T-helper 1 cell treated with Interleukin-12 subunit alpha and Interleukin-12 subunit beta and Interleukin-4 antibody, amounts not matched to agents 30 ng/mL and 1 ng/mL, for 36 hours (primary cell): ENCODE results near the gene UBAC2. TPM values are rescaled to one million over a fixed set of nuclear protein-coding genes. Genes with fewer than 3 reads are reported as not detected.

Experiments used
- intact Hi-C: fragments of 100-400 bp; cut with micrococcal nuclease; formaldehyde crosslinking; loops from one replicate; pipeline ENCODE4 v1.15.1; 2024
- total RNA-seq: library from RNA; stranded (reverse); gene quantifications from 2 replicates; pipeline ENCODE4 v1.2.3, GENCODE V29; 2022

The UBAC2 gene
- total RNA-seq, 1 donor from 2014 or later: 50.0 TPM

DNA sequence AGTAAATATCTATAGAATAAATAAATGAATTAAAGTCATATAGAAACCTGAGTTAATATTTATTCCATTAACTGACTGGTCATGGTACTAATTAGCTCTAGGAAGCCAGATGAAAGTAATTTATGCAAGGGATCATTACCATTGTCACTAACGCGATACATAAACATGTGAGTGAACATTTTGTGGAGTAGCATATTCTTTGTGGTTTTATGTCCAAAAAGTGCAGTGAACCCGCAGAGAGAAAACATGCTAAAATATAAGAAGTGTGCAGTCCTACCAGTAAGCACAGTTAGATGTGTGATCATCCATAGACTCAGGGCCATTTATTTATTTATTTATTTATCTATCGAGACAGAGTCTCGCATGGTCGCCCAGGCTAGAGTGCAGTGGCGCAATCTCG, 104.9 kb downstream of the UBAC2 start:
- intact Hi-C loops: loop anchor here (5.0 to 10.0 kb wide), 3 partner anchors 103 to 779 kb away; partner anchors contain the start of genes PCCA and UBAC2

DNA sequence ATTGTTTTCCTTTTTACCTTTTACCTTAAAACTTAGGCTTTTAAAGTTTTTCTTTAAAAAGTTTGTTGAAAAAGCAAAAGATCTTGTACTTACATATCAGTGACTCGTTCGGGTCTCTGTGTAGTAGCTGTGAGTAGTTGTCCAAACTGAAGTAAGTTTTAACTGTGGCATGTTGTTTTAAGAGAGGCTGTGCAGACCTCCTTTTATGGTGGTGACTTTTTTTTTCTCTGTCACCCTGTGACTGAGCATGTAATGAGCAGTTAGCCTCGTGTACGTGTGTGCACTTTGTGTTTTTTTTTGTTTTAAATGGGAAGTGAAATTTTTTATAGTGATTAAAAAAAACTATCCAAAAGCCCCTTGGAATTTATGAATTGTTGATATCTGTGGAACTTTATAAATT, 106.6 kb downstream of the UBAC2 start, which contains the start of gene GPR183:
GPR183 (minus strand) TSS at position 153 of the 400 bp plus-strand sequence. CDS start 11,254 bp downstream, outside the sequence.
- intact Hi-C loops: loop anchor here (1.0 to 10.0 kb wide), 8 partner anchors 8 to 778 kb away; partner anchors contain the start of genes PCCA and UBAC2

- intact Hi-C loops: loop anchor here (1.0 to 10.0 kb wide), 8 partner anchors 8 to 777 kb away; partner anchors contain the start of genes PCCA and UBAC2
Measured at GRCh38 chr13:99307648-99308339, 107.1 kb downstream of the UBAC2 start.

DNA sequence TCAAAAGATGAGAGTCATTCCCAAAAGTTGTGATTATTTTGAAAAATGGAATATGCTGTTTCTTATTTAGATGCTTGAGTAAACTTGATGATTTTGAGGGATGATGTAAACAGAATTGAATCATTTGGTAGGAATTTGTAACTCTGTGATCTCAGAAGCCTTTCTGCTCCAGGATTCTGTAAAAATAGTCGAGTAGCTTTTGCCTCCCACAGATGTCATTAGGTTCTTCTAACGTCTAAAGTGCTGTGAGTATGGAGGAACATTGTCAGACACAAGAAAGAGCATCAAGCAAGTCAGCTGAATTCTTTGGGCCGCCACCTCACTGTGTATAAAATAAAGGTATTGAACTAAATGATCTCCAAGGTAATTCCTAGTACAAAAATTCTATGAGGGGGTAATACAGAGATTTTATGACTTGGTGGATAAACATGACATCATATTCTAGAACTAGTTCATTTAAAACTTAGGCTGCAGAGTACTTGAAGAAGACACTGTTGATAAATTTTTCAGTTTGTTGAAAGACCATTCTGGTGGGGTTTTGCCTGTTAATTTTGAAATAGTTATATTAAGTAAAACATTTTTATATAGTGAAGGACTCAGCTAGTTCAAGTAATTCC, 107.9 kb downstream of the UBAC2 start:
- intact Hi-C loops: loop anchor here (5.0 to 10.0 kb wide), 3 partner anchors 106 to 776 kb away; partner anchors contain the start of genes PCCA and UBAC2

DNA sequence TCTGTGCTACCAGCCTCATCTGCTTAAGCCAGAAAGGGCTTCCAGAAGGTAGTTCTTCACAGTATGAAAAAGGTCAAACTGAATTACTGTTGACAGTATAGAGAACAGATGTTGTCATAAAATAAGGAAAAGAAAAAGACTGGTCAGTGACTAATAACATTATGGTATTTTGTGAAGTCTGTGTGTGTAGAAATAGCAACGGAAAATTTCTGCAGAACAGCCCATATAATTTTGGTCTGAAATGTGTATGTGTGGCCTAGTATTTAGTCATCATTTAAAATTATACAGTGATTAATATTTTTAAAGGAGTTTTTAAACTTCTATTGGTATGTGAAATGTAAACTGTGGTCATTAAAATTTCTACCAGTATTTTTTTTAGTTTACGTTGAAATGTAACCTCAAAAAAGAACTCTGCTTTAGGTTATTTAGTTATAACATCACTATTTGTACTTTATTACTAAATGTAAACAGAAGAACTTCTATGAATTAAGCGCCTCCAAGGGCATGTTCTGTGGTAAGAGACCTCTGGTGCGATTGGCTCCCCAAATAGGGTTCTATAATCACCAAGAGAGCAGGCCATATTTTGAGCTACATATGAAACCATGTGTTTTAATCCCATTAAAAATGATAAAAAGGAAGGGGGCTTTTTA, 109.9 kb downstream of the UBAC2 start:
- intact Hi-C loops: no loop called here

DNA sequence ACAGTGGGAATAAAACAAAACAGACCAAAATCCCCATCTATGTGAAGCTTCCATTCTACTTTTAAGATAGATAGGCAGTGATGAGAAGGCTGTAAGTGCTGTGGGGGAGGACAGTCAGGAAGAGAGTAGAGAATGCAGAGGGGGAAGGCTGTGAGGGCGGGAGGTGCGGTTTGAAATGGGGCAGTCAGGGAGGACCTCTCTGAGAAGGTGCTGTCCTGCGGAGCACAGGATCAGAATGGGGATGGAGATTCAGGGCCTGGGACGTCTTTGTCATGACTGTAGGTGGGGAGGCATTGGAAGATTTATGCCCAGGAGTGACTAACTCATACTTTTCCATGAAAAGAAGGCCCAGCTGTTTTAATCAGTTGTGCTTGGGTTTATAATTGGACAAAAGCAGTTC, 110.5 kb downstream of the UBAC2 start:
- intact Hi-C loops: no loop called here

DNA sequence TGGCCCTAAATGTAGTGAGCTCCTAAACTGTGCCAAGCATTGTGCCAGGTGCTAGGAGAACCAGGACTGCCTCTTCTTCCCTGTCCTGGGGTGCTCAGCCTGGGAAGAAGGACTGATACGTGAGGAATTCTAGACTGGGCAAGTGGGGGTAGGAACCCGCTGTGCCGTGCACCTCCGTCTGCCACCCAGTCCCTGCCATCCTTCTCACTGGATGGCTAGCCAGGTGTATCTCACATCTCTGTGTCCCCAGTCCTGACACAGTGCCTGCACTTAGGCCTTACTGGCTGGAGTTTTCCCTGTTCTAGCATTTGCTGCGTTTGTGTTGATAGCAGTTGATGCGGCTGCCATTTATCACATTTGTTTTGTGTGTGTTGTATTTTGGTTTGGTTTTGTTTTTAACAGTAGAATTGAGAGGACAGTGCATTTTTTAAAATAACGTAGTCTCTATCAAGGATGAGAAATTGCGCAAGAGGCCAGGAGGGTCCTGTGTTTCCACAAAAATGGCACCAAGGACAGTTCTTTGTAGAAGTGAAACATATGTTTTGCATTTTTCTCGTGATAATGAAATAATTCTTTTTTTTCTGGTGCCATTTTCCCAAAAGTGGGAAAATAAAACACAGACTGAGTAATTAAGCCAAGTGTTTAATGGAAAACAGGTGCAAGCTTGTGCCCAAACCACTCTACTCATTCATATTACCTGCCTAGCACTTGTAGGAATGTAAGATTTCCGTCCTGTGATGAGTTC, 111.3 kb downstream of the UBAC2 start:
- intact Hi-C loops: no loop called here

GRCh38 chr13:99312493-99312883, 111.8 kb downstream of the UBAC2 start:
- intact Hi-C loops: no loop called here

DNA sequence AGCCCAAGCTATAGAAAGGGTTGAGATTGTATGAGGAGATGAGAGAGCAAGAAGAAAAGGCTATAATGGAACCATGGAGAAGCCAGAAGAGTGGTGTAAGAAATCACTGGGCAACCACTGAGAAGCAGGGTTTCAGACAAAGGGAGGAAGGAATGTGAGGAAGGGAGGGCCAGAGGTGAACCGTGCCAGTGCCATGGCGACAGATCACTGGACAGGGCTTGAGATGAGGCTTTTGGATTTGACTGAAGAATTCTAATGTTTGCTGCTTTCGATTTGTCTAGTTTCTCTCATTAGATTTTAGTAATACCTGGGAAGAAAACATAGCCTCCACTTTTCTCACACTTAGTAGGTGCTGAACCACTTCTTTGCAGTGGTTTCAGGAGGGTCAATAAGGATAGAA, 112.8 kb downstream of the UBAC2 start:
- intact Hi-C loops: no loop called here

- intact Hi-C loops: loop anchor here (1.0 to 2.0 kb wide), 5 partner anchors 8 to 1881 kb away; no protein-coding TSS in a partner anchor
Measured at GRCh38 chr13:99313941-99314340, 113.3 kb downstream of the UBAC2 start.

- intact Hi-C loops: loop anchor here (1.0 to 2.0 kb wide), 7 partner anchors 7 to 1882 kb away; partner anchors contain the start of gene GPR183
Measured at GRCh38 chr13:99314640-99315176, 114.1 kb downstream of the UBAC2 start.

- intact Hi-C loops: loop anchor here (1.0 to 2.0 kb wide), 5 partner anchors 8 to 1882 kb away; partner anchors contain the start of gene GPR183
Measured at GRCh38 chr13:99315186-99315585, 114.5 kb downstream of the UBAC2 start.

DNA sequence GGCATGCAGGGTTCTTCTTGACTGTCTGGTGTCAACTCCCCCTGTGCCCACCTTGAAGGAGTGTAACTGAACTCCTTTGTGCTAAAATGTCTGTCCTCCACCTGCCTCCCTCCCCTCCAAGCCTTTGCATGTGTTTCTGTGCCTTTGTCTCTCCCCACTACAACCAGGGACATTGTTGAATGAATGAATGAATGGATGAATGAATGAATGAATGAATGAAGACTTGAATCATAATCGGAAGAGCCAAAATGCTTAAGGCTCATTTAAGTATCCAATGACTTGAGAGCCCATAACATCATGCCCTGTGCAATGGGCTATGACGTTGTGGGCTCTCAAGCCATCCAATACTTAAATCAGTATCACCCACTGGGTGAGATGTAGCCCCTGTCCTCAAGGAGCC, 115.6 kb downstream of the UBAC2 start:
- intact Hi-C loops: no loop called here

DNA sequence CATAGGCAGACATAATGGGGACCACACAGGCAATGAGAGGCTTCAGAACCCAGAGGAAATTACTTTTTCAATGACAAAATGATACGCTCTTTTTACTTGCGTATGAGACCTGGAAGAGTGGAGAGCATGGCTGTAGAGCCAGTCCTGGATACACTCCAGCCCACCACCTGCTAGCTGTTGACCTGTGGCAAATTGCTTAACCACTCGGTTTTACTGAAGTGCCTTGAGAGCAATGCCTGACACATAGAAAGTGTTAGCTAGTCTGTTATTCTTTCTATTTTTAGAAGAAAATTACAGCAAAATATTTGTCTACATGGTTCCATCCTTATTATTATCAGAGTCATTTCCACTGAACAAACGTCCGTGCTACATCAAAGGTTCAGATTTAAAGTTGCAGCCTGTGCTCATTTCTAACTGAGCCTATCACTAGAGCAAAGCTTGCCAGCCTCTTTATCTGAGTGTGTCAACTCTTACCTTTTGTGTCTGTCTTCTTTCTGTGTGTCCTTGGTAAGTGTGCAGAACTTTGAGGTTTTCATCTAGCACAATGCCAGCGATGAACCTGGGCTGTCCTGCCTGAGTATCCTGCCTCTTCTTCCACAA, 116.1 kb downstream of the UBAC2 start:
- intact Hi-C loops: no loop called here

GRCh38 chr13:99320693-99321481, 120.2 kb downstream of the UBAC2 start:
- intact Hi-C loops: no loop called here

- intact Hi-C loops: loop anchor here (1.0 to 2.0 kb wide), 9 partner anchors 7 to 111 kb away; partner anchors contain the start of gene GPR183
Measured at GRCh38 chr13:99321709-99322108, 121.1 kb downstream of the UBAC2 start.

DNA sequence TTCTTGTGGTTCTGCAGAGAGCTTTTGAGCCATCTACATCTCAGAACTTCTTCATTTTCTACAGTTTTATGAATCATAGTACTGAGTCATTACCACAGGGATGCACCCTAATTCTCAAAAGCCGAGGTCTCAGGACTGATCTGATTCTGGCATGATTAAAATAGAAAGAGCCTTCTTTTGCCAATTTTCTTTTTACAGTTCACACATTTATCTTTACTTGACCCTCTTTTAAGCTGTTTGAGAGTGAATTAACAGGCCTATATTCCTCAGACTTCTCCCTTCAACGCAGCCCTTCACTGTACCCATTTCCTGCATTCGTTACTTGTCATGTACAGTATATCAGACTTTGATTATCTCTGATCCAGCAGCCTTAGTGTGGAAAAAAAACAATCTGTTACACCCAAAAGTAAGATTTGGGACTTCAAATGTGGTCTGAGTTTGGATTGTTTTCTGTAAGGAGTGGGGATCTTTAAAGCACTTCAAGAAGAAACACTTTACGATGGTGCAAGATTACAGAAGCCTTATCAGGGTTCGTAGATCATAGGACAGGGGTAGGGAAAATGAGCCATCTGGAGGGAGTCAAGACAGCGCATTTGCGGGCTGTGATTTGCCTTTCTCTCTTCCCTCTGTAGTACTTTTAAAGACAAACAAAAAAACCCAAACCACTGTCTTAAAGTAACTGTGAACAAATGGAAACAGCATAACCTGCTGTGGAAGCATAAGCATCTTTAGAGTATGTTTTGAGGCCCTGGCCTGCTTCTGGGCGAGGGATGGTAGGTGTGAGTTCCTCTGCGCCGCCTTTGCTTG, 121.8 kb downstream of the UBAC2 start:
- intact Hi-C loops: loop anchor here (1.0 to 2.0 kb wide), 9 partner anchors 8 to 110 kb away; partner anchors contain the start of gene GPR183

GRCh38 chr13:99323488-99323887, 122.8 kb downstream of the UBAC2 start:
- intact Hi-C loops: loop anchor here (2.0 kb wide), 1 partner anchor 35 kb away; no protein-coding TSS in a partner anchor
